Stimulated activated CD8-positive, alpha-beta memory T cell treated with anti-CD3 and anti-CD28 coated beads, Interleukin-7, amount 100 ng/mL, for 4 hours (primary cell): Measurements from ENCODE around the gene IRAK3.
"Not testable (repeated sequence)": the region's sequence is repeated elsewhere in the genome, so short reads cannot be mapped to it uniquely, and the experiment has no call there.

Experiments
- DNase-seq, 2 donors: peaks; one replicate each; pipeline ENCODE4 v3.0.0-alpha.2; 2020; ENCODE audit warnings: low read depth in 2 of 2

The IRAK3 gene

DNA sequence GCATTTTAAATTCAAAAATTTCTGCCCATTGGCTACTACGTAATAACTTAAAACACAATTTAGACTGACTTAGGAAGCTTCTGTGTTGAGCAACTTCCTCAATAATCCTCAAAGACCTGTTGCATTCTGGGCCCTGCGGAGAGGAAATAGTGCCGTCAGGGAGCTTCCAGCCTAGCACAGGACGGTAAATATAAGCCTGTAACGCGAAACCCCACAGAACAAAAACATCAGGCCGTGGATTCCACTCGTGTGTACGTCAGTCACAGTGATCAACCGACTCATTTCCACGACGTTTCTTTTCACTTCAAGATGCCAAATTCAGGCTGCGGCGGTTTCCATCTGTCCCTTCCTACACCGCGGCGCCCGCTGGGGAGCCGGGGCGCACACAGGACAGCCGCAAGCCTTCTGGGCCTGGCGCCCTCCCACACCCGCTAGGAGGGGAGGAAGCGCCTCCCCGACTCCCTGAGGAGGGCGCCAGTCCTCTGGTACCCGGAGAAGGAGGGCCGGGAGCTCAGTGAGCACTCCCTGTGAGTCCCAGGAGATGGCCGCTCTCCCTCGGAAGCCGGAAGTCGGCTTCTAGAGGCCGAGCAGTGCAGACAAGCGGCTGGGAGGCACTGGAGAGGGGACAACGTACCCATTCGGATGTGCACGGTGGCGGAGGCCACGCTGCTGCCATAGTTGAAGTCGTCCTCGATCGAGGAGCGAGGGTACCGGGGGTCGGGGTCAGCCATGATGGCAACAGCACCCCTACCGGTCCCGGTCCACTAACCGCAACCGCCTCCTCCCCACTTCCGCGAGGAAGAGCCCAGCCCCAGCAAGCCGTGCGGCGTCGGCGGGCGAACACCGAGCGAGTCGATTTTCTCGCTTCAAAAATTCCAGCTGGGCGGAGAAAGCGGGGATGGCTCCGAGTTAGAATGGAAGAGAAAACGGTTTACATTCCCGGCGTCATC is 19.5 kb upstream of the IRAK3 start, which contains the start of gene TMBIM4:
Gene TMBIM4 (minus strand): TSS at position 776 of the 950 bp plus-strand sequence. CDS start 45 bp downstream, at position 731.
- peak; percentile 75 to 84 for DNase-seq

DNA sequence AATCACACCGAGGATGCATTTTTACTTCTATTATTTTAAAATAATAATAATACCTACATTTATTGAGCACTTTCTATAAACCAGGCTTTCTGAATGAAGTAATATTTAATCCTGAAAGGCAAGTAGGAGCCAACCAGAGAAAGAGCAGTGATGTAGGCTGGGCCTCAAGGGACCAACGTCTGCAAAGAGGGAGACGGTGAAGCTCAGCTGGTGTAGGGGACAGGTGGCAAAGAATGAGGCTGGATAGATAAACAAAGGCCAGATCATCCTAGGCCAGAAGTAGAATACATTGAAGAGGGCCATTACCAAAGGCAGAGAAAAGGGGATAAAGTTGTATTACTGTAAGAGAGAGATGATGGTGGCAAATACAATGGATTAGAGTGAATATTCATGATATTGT is 18.4 kb upstream of the IRAK3 start:
- no peak for DNase-seq

DNA sequence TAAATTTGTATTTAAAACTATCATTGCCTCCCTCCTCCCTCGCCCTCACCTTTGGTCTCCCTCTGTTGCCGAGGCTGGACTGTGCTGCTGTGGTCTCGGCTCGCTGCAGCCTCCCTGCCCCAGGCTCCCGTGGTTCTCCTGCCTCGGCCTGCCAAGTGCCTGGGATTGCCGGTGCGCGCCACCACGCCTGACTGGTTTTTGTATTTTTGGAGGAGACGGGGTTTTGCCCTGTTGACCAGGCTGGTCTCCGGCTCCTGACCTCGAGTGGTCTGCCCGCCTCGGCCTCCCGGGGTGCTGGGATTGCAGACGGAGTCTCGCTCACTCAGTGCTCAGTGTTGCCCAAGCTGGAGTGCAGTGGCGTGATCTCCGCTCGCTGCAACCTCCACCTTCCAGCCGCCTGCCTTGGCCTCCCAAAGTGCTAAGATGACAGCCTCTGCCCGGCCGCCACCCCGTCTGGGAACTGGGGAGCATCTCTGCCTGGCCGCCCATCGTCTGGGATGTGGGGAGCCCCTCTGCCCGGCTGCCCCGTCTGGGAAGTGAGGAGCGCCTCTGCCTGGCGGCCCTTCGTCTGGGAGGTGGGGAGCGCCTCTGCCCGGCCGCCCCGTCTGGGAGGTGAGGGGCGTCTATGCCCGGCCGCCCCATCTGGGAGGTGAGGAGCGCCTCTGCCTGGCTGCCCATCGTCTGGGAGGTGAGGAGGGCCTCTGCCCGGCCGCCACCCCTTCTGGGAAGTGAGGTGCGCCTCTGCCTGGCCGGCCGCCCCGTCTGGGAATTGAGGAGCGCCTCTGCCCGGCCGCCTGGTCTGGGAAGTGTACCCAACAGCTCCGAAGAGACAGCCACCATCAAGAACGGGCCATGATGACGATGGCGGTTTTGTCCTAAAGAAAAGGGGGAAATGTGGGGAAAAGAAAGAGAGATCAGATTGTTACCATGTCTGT is 14.4 kb upstream of the IRAK3 start:
- not testable (repeated sequence) for DNase-seq

DNA sequence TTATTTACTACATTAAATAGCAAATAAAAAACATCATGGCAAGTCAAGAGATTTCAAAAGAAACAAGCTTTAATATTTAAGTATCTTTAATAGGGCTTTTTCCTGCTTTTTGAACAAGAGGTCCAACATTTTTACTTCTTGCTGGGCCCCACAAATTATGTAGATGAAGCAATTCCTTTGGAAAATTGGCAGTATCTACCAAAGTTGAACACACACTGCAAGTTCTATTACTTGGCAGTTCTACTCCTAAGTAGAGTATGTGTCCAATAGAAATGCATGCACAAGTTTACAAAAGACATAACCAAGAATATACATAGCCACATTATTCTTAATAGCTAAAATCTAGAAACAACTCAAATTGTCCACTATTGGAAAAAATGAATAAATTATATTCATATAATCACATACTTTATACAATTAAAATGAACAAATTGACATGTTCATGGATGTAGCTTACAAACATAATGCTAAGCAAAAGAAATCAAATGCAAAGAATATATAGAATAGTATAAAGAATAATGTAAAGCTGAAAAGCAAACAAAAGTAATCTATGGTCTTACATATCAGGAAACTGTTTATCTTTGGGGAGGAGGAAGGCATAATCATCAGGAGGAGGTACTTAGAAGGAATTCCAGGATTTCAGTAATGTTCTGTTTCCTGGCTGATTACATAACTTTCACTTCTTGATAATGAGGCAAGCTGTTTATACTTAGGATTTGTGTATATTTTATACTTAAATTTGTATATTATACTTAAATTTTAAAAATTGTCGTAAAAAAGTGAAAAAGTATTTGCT is 12.7 kb upstream of the IRAK3 start:
- no peak for DNase-seq

DNA sequence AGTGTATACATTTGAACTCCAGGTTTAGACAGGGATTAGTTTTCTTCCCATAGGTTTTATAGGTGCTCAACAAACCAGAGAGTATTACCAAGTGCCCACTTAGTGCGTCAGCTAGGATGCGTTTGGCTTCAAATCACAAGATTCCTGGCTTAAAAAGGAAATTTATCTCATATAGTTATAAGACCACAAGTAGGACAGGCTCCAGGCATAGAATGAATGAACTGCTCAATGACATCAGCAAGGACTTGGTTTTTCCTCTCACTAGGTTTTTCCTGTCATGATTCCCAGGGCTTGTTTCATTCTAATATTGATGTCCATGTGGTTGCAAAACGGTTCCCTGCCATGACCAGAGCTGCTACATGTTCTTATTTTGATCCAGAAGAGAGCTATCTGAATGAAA is 6.1 kb upstream of the IRAK3 start:
- DNase-seq, result no peak

DNA sequence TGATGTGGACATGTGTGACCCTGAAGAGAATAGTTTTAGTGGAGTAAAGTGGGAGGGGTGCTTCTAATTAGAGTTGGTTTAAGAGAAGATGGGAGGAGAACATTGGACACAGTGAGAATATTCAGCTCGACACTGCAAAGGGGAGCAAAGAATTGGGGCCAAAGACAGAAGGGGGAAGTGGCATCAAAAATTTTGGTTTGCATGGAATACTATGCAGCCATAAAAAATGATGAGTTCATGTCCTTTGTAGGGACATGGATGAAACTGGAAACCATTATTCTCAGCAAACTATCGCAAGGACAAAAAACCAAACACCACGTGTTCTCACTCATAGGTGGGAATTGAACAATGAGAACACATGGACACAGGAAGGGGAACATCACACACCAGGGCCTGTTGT is 4.2 kb upstream of the IRAK3 start:
- not testable (repeated sequence) for DNase-seq

DNA sequence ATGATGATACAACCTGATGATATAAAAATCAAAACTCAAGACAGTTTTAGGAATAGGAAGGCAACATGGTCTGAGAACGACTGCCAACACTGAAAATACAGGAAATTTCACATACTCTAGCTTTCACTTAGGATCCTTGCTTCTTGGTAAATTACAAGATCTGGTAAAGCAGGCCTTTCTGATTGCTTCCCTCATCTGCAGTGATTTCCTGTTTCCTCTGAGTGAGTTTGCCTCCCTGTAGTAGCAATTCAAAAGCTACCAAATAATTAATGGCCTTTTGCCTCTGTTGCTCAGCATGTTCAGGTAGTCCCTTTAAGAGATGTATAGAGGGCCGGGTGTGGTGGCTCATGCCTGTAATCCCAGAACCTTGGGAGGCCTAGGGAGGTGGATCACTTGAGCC is 2.0 kb upstream of the IRAK3 start:
- DNase-seq, result no peak

DNA sequence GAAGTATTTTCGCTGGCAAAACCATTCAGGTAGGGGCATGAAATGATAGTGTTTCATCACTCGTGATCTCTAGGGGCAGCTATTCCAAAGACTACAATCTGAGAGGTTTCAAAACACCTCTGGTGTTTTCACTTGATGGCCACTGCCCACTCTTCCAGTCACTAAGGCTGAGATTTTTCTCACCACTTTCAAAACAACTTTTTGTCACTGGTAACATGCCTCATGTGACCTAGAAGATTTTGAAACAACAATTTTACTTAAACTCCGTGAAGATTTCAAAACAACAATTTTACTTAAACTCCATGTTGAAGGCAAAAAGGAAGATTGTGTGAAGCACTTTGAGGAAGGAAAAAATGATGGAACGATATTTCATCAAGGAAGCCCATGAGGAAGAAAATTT is 1.2 kb upstream of the IRAK3 start:
- DNase-seq, result no peak

DNA sequence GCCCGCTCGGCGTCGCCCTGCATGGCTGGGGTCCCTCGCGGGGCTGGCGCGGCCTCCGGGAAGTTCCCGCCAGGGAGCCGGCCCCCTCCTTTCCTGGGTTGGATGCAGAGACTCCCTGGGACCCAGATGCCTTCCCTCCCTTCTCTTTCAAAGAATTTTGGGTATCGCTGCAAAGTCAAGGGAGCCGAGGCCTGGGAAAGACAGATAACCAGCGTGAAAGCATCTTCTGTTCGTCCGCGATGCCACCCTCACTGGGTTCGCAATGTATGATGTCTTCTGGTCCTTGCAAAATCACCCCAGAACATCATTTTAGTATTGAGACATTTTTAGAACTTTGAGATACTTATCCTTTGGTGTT is 451 bp downstream of the IRAK3 start:
- DNase-seq, result no peak

DNA sequence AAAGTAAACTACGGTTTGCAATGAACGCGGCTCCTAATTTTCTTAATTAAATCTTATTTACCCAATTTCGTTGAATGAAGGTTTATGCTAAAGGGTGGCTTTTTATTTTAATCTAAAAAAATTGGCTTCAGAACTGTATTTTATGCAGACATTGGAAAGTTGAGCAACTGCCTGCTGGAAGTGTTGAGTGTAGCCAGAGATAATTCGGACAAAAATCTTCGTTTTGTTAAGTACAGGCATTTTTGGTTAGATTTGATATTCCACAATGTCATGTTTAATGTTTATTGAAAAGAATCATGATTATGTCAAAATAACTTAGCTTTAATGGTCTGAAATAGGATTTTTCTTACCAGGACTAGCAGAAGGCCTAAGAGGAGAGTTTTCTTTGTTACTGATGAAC is 875 bp downstream of the IRAK3 start:
- no peak for DNase-seq

DNA sequence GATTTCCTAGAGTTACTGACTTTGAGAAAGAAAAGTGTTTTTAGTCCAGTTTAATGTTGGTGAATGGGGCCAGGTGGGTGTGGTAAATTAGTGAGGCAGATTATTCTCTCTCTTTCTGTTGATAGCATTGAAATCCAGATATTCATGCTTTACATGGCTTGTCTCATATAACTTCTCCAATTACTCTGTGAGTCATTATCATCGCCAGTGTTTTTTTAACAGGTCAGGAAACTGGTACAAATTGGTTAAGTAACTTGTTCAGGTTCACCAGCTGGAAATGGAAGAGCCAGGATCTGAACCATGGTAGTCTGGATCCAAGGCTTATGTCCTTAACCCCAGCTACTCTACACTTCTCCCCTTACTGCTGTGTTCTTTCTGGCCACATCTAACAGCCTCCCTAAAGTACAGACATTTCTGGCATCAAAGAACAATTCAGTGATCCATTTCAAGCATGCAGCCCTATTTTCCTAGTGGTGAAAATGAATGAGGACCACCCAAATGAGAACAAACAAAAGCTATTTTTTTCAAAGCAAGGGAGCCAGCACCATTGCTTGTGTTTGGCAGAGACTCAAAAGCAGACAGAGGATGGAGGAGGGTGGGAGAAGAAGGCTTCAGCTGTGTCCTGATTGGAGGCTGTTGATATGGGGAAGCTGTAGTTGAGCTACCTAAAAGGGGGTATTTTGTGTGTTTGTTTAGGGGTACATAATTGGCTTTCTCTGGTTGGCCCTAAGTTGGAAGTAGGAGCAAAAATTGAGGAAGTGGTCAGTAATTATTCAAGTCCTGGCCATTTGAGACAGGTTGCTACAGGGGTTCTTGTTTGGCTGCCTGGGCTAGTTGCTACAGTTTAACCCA is 1.7 kb downstream of the IRAK3 start:
- DNase-seq, result no peak

DNA sequence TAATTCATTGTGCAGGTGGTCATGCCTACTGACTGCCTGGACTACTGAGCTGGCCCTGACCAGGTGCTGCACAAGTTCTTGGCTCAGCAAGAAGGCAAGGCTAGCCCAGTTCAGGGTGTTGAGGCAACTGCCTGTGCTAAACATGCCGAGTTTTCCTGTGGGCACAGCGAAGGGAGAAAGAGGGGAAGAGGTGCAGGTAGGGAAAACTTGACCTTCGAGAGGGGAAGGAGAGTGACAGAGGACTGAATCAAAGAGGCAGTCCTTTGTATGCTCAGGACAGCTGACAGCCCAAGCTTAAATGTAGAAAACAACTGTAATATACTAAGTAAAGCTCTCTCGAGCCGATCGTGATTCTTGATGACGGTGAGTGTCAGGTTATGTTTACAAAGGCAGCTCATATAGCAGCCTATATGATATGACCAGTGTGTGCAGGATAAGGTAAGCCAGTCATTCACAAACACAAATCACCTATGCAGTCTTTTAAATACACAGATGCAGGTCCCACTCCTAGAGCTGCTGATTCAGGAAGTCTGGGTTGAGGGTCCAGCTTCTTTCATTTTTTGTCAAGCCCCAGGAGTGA is 2.6 kb downstream of the IRAK3 start:
- no peak for DNase-seq

DNA sequence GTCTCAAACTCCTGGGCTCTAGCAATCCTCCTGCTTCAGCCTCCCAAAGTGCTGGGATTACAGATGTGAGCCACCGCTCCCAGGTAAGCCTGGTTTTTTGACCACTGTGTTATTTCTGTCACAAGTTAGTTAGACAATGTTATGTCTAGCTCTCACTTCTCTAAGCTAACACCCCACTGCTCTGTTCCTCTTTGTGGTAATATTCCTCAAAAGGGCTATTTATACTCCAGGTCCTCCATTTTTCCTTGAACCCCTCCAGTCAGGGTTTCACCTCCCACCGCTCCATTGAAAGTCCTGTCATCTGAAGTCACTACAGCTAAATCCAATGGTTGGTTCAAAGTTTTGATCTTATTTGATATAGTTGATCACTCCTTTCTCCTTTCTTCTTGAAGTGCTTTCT is 5.1 kb downstream of the IRAK3 start:
- DNase-seq, result no peak

DNA sequence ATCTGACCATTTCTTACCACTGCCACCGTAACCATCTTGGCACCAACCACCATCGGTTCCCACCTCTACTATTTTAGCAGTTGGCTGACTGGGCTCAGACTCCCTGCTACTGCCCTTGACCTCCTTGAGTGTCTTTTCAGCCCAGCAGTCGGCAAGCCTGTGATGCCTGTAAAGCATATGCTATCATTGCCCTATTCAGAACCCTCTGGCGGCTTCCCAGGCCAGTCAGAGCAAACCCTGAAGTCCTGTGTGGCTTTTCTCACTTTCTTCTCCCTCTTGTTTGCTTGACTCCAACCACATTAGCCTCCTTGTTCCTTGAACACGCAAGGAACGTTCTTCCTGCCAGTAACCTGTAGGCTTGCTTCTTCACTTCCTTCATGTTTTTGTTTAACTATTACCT is 6.2 kb downstream of the IRAK3 start:
- DNase-seq, result no peak

DNA sequence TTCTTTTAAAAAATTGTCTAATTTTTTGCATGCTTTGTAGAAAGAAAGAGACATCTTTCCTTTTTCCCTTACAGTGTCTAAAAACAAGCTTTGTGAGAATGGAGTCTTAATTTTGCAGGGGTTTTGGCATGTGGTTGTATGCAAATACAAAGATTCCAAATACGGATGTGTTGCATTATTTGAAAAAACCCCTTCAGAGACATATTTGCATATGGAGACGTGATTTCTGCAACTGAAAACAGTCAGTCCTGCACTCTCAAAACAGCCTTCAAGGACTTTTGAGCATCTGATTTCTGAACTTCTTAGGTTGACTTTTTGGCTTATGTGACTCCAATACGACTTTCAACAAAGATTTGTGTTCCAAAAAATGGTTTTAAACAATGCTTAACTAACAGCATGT is 7.8 kb downstream of the IRAK3 start:
- no peak for DNase-seq

DNA sequence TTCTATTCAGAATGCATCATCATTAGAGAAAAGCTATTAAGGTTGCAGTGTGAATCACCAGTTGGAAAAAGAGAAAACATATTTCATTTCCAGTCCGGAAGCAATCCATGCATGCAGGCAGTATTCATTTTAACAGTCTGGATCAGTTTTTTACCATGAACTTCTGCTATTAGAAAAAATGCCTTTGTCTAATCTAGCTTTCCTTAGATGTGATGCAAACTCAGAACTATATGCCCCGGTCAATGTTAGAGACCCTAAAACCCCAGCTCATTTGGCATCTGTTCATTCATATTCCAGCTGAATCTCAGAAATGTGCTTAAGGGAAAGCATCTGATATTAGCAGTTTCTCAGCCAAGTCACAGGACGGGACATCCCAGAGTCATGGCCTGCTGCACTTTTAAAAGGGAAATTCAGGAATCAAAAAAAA is 8.5 kb downstream of the IRAK3 start:
- DNase-seq, result no peak

DNA sequence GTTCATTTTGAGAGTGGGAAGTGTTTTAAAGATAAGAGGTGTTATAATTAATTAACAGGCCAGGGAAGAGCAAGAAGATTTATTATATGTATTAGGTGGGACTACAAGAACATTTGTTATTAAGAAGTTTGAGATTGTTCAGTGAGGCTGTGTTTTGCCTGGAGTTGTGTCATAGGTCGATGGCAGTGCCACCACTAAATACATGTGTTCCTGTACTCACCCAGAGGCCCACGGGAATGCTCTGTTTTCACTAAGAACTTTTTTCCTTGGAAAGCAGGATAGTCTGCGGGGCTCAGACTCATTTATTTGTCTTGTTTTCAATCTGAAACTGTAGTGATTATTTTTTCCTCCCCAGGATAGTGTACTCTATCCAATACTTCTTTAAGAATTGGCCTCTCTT is 10.1 kb downstream of the IRAK3 start:
- no peak for DNase-seq

DNA sequence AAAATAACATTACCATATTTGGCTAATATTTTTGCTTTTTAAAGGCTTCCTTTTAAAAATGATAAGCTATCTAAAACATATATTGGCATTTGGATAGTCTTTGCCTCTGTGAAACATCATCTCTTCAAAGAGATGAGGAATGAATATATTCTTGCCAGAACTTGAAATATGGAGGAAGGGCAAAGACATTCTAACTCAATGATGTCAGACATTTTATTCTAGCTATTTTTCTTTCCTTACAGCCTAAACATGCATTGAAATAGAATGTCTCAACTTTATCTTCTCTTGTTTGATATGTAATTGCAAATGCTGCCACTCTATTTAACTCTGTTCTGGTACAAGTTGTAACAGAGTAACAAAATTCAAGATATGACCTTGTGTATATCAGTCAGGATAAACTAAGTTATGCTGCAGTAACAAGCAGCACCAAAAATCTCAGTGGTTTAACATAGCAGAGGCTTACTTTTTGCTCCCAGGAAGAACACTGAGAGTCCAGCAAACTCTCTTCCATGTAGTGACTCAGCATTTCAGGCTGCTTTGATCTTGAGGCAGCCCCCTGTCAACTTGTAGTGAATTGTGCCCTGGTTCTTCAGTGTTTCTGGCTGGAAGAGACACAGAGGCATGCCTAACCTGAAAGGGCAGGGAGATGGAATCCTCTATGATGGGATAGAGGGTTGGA is 11.0 kb downstream of the IRAK3 start:
- no peak for DNase-seq

DNA sequence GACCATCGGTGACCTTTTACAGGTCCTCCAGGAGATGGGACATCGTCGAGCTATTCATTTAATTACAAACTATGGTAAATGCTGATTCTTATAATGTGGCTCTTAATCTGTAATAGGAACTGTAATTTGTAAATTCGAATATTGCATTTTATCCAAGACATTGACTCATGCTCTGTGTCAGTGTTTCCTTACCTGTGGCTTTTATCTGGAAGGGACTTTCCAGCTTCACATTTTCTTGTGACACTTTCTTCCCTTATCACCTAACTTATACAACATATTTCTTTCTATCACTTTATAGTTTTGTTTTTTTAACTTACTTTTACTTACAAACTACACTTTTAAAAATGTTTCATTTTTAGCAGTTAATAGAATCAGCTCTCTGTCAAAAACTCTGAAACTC is 14.8 kb downstream of the IRAK3 start:
- no peak for DNase-seq

DNA sequence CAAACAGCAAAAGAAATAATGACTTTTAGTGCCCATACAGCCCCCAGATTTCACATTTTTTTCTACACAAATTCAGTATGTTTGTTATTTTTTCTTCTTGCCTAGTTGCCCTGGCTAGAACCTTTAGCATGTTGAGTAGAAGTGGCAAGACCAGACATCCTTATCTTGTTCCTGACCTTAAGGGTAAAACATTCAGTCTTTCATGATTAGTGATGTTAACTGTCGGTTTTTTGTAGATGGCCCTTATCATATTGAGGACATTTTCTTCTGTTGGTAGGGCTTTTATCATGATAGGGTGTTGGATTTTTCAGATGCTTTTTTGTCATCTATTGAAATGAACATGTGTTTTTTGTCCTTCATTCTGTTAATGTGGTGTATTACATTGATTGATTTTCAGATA is 17.1 kb downstream of the IRAK3 start:
- DNase-seq, result no peak
